Nephron progenitor cell (in vitro differentiated cells): ENCODE data around the gene GSN.
A peak's percentile ranks its signal among the peaks of the same experiment; 100 is the strongest.

Experiments
- DNase-seq: peaks from one replicate; pipeline ENCODE4 v3.0.0; 2021
- H3K27ac Mint-ChIP-seq: 2 replicates; pipeline ENCODE4 v1.8.0; 2021; ENCODE audit warnings: mild to moderate bottlenecking, moderate library complexity, mixed read lengths
- H3K27me3 Mint-ChIP-seq: 2 replicates; pipeline ENCODE4 v1.8.0; 2021; ENCODE audit warnings: mild to moderate bottlenecking, low read depth, mixed read lengths; ENCODE audit not compliant: poor library complexity
- H3K36me3 Mint-ChIP-seq: 2 replicates; pipeline ENCODE4 v1.8.0; 2021; ENCODE audit warnings: low read depth, mixed read lengths
- H3K4me1 Mint-ChIP-seq: 2 replicates; pipeline ENCODE4 v1.8.0; 2021; ENCODE audit warnings: mixed read lengths
- H3K4me3 Mint-ChIP-seq: 2 replicates; pipeline ENCODE4 v1.8.0; 2021; ENCODE audit warnings: mild to moderate bottlenecking, moderate library complexity, mixed read lengths
- H3K9me3 Mint-ChIP-seq: 2 replicates; pipeline ENCODE4 v1.8.0; 2021; ENCODE audit warnings: mild to moderate bottlenecking, moderate library complexity, mixed read lengths
- CTCF ChIP-seq: fragments of 200-600 bp; sonication (generic); IDR thresholded peaks from 2 replicates; pipeline ENCODE4 v1.5.0; 2021; ENCODE audit warnings: antibody characterized with exemption

The GSN gene

GRCh38 chr9:121295662-121296191 is 27.8 kb downstream of the GSN start:
- Mint-ChIP-seq H3K4me1 (peaks cover 55% of the 10 kb centered on the region), H3K36me3 (no peaks in the 10 kb centered on the region), H3K9me3 (no peaks in the 10 kb centered on the region), H3K27me3 (peaks cover 10% of the 10 kb centered on the region), H3K27ac (no peak overlapping the region), H3K4me3 (no peak overlapping the region)
- DNase-seq: no peak
- no peak for TF ChIP-seq CTCF

- peaks cover 16% of the 10 kb centered on the region for H3K27me3 Mint-ChIP-seq
- peaks cover 56% of the 10 kb centered on the region for H3K4me1 Mint-ChIP-seq
- no peak for TF ChIP-seq CTCF
- no peak overlapping the region for H3K27ac Mint-ChIP-seq
- H3K9me3 Mint-ChIP-seq: no peaks in the 10 kb centered on the region
- H3K36me3 Mint-ChIP-seq: no peaks in the 10 kb centered on the region
- peak overlapping the region; percentile 45 for H3K4me3 Mint-ChIP-seq
- no peak for DNase-seq
Observed at GRCh38 chr9:121296213-121297127, 28.5 kb downstream of the GSN start.

DNA sequence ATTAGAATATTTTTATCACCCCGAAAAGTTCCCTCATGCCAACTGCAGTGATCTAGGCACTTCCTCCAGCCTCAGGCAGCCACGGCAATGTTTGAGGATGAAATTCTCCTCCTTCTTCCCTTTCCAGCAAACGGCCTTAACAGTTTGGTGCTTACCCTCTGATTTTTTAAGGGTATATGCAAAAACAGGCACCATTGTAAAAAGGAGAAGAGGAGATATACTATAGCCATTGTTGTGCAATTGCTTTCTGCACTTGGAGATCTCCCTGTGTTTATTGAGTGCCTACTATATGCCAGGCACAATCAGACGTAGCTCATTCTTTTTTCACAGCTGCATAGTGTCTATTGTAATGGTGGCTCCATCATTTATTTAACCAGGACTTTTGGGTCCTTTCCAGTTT is 29.4 kb downstream of the GSN start:
- Mint-ChIP-seq H3K36me3 (no peaks in the 10 kb centered on the region), H3K27ac (no peak overlapping the region), H3K4me3 (no peak overlapping the region), H3K9me3 (no peaks in the 10 kb centered on the region), H3K27me3 (peaks cover 17% of the 10 kb centered on the region), H3K4me1 (peaks cover 56% of the 10 kb centered on the region)
- DNase-seq: no peak
- TF ChIP-seq CTCF: no peak

DNA sequence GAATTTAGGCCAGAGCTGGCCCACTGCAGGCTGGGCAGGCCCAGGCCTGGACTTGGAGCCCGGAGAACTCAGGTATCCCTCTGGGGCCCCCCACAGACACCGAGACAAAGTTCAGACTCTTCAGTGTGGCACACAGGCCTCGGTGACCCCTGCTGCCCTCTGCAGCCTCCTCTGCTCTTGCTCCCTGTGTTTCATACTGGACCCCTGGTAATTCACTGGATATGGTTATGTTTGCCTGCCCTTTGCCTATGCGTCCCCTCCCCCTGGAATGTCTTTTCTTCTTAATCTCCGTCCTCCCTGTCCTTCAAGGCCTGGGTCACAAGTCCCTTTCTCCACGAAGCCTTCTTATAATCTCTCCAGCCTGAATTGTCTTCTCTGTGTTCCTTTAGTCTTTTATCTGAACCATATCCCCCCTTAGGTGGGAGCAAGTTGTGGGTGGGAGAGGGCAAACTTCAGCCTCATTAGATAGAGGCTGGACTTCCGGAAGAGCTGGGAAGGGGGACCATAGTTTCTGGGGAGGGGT is 30.1 kb downstream of the GSN start:
- Mint-ChIP-seq H3K4me3 (peak overlapping the region; percentile 70), H3K27me3 (peaks cover 17% of the 10 kb centered on the region), H3K9me3 (no peaks in the 10 kb centered on the region), H3K27ac (peak overlapping the region; percentile 92), H3K36me3 (no peaks in the 10 kb centered on the region), H3K4me1 (peaks cover 56% of the 10 kb centered on the region)
- DNase-seq: no peak
- no peak for TF ChIP-seq CTCF

DNA sequence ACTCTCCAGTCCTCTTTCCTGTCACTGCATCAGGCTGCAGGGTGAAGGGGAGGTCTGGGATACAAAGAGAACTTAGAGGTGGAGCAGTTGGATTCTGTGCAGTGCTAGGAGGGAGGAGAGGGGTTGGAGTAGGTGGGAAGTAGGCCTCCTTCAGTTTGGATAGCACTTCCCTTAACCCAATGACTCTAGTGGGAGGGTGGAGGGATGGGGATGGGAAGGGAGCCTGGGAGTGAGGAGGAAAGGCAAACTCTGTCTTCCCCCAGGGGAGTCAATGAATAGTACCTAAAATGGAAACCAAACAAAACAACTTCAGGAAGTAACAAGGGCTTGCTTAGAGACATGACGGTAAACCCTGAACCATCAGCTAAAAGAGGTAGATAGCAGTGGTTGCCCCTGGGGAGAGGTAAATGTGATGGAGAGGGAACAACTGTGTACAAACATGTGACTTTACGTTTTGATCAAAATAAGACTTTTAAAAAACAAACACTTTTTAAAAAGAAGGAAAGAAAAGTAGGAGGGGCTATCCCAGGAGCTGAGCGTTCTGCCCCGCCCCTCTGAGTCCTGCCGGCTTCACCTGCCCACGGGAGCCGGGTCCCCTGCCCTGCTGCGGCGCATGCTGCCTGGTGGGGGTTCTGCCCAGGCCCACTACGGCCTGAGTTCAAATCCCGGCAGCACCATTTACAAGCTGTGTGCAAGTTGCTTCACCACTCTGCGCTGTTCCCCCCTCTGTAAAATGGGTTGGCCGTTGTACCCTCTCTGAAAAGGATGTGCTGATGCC is 30.9 kb downstream of the GSN start:
- Mint-ChIP-seq H3K4me3 (peak overlapping the region; percentile 70), H3K27ac (peak overlapping the region; percentile 92)

More for the DNA sequence above, 30.9 kb downstream of the GSN start:
- Mint-ChIP-seq H3K9me3 (no peaks in the 10 kb centered on the region), H3K4me1 (peaks cover 52% of the 10 kb centered on the region), H3K36me3 (no peaks in the 10 kb centered on the region), H3K27me3 (peaks cover 20% of the 10 kb centered on the region)
- no peak for TF ChIP-seq CTCF
- DNase-seq: no peak
